ENCODE results near the gene USP34.

The USP34 gene

GRCh38 chr2:61379521-61379920, 91.4 kb downstream of the USP34 start:
- ChIA-PET CTCF (no interaction called here), POLR2A (no interaction called here)
- H3K36me3 ChIP-seq (ENCODE audit: control insufficient read depth in 2 of 2, insufficient read depth in 1 of 2, low read length in 2 of 2): peaks cover 41 to 66% of the 10 kb centered on the region in 2 experiments
- H3K4me3 ChIP-seq (ENCODE audit: low read depth, low read length): no peak overlapping the region
- H3K27ac ChIP-seq (ENCODE audit: extremely low read depth, low read depth, low read length): no peak overlapping the region
- no peaks in the 10 kb centered on the region for H3K9me3 ChIP-seq (ENCODE audit: control insufficient read depth, insufficient read depth, low read depth, low read length)
- TF ChIP-seq, protein P1, sequence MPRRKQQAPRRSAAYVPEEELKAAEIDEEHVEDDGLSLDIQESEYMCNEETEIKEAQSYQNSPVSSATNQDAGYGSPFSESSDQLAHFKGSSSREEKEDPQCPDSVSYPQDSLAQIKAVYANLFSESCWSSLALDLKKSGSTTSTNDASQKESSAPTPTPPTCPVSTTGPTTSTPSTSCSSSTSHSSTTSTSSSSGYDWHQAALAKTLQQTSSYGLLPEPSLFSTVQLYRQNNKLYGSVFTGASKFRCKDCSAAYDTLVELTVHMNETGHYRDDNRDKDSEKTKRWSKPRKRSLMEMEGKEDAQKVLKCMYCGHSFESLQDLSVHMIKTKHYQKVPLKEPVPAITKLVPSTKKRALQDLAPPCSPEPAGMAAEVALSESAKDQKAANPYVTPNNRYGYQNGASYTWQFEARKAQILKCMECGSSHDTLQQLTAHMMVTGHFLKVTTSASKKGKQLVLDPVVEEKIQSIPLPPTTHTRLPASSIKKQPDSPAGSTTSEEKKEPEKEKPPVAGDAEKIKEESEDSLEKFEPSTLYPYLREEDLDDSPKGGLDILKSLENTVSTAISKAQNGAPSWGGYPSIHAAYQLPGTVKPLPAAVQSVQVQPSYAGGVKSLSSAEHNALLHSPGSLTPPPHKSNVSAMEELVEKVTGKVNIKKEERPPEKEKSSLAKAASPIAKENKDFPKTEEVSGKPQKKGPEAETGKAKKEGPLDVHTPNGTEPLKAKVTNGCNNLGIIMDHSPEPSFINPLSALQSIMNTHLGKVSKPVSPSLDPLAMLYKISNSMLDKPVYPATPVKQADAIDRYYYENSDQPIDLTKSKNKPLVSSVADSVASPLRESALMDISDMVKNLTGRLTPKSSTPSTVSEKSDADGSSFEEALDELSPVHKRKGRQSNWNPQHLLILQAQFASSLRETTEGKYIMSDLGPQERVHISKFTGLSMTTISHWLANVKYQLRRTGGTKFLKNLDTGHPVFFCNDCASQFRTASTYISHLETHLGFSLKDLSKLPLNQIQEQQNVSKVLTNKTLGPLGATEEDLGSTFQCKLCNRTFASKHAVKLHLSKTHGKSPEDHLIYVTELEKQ (tag by site-specific recombination; IDR thresholded peaks at IDR 0.05; ENCODE audit: borderline replicate concordance): no peak
- no peak for TF ChIP-seq ZNF768 (tag by site-specific recombination; IDR thresholded peaks at IDR 0.05)
- TF ChIP-seq, protein P2, sequence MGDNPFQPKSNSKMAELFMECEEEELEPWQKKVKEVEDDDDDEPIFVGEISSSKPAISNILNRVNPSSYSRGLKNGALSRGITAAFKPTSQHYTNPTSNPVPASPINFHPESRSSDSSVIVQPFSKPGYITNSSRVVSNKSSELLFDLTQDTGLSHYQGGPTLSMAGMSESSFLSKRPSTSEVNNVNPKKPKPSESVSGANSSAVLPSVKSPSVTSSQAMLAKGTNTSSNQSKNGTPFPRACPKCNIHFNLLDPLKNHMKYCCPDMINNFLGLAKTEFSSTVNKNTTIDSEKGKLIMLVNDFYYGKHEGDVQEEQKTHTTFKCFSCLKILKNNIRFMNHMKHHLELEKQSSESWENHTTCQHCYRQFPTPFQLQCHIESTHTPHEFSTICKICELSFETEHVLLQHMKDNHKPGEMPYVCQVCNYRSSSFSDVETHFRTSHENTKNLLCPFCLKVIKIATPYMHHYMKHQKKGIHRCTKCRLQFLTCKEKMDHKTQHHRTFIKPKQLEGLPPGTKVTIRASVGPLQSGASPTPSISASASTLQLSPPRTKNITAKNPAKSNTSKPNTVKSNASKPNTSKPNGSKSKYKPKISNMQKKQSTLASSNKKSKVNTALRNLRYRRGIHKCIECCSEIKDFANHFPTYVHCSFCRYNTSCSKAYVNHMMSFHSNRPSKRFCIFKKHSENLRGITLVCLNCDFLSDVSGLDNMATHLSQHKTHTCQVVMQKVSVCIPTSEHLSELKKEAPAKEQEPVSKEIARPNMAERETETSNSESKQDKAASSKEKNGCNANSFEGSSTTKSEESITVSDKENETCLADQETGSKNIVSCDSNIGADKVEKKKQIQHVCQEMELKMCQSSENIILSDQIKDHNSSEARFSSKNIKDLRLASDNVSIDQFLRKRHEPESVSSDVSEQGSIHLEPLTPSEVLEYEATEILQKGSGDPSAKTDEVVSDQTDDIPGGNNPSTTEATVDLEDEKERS (tag by site-specific recombination; IDR thresholded peaks at IDR 0.05): no peak
- no peak for TF ChIP-seq ZNF133 (tag by site-specific recombination; IDR thresholded peaks at IDR 0.05)
- no peak for TF ChIP-seq ZNF549 (tag by site-specific recombination; IDR thresholded peaks at IDR 0.05)
- TF ChIP-seq SCRT1 (tag by site-specific recombination; IDR thresholded peaks at IDR 0.05; ENCODE audit: borderline replicate concordance): no peak
- no peak for TF ChIP-seq ZNF248 (tag by site-specific recombination; IDR thresholded peaks at IDR 0.05)
- no peak for TF ChIP-seq ZNF510 (tag by site-specific recombination; IDR thresholded peaks at IDR 0.05; ENCODE audit: insufficient replicate concordance)
- TF ChIP-seq ZNF677 (tag by site-specific recombination; IDR thresholded peaks at IDR 0.05): no peak
- TF ChIP-seq ZNF266 (tag by site-specific recombination; IDR thresholded peaks at IDR 0.05; ENCODE audit: low read depth): no peak
- TF ChIP-seq SP2 (tag by site-specific recombination; IDR thresholded peaks at IDR 0.05): no peak
- no peak for TF ChIP-seq HOXD13 (CRISPR knock-in tag; IDR thresholded peaks at IDR 0.05; ENCODE audit: borderline replicate concordance)
- TF ChIP-seq, protein P3, sequence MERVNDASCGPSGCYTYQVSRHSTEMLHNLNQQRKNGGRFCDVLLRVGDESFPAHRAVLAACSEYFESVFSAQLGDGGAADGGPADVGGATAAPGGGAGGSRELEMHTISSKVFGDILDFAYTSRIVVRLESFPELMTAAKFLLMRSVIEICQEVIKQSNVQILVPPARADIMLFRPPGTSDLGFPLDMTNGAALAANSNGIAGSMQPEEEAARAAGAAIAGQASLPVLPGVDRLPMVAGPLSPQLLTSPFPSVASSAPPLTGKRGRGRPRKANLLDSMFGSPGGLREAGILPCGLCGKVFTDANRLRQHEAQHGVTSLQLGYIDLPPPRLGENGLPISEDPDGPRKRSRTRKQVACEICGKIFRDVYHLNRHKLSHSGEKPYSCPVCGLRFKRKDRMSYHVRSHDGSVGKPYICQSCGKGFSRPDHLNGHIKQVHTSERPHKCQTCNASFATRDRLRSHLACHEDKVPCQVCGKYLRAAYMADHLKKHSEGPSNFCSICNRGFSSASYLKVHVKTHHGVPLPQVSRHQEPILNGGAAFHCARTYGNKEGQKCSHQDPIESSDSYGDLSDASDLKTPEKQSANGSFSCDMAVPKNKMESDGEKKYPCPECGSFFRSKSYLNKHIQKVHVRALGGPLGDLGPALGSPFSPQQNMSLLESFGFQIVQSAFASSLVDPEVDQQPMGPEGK (tag by site-specific recombination; IDR thresholded peaks at IDR 0.05): no peak
- no peak for TF ChIP-seq SCRT2 (tag by site-specific recombination; IDR thresholded peaks at IDR 0.05)
- TF ChIP-seq MZF1 (tag by site-specific recombination; IDR thresholded peaks at IDR 0.05; ENCODE audit: borderline replicate concordance): no peak
- no peak for TF ChIP-seq WT1 (tag by site-specific recombination; IDR thresholded peaks at IDR 0.05)
- no peak for TF ChIP-seq ZNF626 (tag by site-specific recombination; IDR thresholded peaks at IDR 0.05)
- TF ChIP-seq ZIC2 (tag by site-specific recombination; IDR thresholded peaks at IDR 0.05): no peak
- TF ChIP-seq ZNF692 (tag by site-specific recombination; IDR thresholded peaks at IDR 0.05): no peak
- no peak for TF ChIP-seq REST (tag by site-specific recombination; IDR thresholded peaks at IDR 0.05)
- no peaks in the 10 kb centered on the region for H3K4me1 ChIP-seq (ENCODE audit: control insufficient read depth, insufficient read depth, low read length)
